ENCODE results near the gene MACIR. TPM values are rescaled to one million over a fixed set of nuclear protein-coding genes. Genes with fewer than 3 reads are reported as not detected.

Gene MACIR
- total RNA-seq, 3 donors from 2014 or later = 30.3 to 72.5 (median 67.9) TPM

GRCh38 chr5:103280967-103281366, 22.4 kb downstream of the MACIR start:
- no peaks in the 10 kb centered on the region for H3K9me3 ChIP-seq
- no peak for ATAC-seq
- no peaks in the 10 kb centered on the region for H3K4me1 ChIP-seq (ENCODE audit: low read depth)
- H3K36me3 ChIP-seq (ENCODE audit: low read depth) = no peaks in the 10 kb centered on the region
- intact Hi-C loops (cut with DNase I, micrococcal nuclease) = no loop called here
- H3K4me3 ChIP-seq = no peak overlapping the region
- no peak for DNase-seq
- TF ChIP-seq CTCF (IDR thresholded peaks at IDR 0.05) = no peak

- no peaks in the 10 kb centered on the region for H3K9me3 ChIP-seq
- intact Hi-C loops (cut with DNase I, micrococcal nuclease) = no loop called here
Observed at GRCh38 chr5:103283120-103283519, 24.6 kb downstream of the MACIR start.

DNA sequence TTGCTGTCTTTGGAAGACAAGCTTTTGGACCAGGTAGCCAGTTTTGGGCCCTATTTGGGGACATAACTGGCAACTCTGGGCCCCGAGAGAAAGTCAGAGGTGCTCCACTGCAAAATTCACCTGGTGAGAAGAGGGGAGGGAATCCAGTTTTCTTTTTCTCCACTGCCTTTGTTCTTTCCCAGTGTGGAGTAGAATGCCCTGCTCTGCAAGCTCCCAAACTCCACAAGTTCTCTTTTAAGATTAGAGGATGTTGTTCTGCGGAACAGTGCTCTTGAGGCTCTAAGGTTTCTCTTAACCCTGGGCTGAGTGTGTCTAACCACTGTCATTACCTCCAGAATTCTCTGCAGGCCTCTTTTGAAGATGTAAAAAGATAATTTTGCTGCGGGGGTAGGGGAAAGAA, 25.3 kb downstream of the MACIR start:
- intact Hi-C loops (cut with DNase I, micrococcal nuclease) = no loop called here
- TF ChIP-seq CTCF (IDR thresholded peaks at IDR 0.05) = no peak
- no peaks in the 10 kb centered on the region for H3K4me1 ChIP-seq (ENCODE audit: low read depth)
- H3K4me3 ChIP-seq = no peak overlapping the region
- ATAC-seq (no peak), DNase-seq (no peak)
- H3K9me3 ChIP-seq = no peaks in the 10 kb centered on the region
- no peaks in the 10 kb centered on the region for H3K36me3 ChIP-seq (ENCODE audit: low read depth)

More at GRCh38 chr5:103283120-103283519, 24.6 kb downstream of the MACIR start:
- ATAC-seq (no peak), DNase-seq (no peak)
- Histone ChIP-seq H3K4me3 (no peak overlapping the region), H3K36me3 (ENCODE audit: low read depth) (no peaks in the 10 kb centered on the region), H3K4me1 (ENCODE audit: low read depth) (no peaks in the 10 kb centered on the region)
- no peak for TF ChIP-seq CTCF (IDR thresholded peaks at IDR 0.05)

GRCh38 chr5:103286622-103287021, 28.1 kb downstream of the MACIR start:
- TF ChIP-seq CTCF (IDR thresholded peaks at IDR 0.05) = no peak
- intact Hi-C loops (cut with DNase I, micrococcal nuclease) = no loop called here
- no peak for DNase-seq
- no peaks in the 10 kb centered on the region for H3K36me3 ChIP-seq (ENCODE audit: low read depth)
- no peaks in the 10 kb centered on the region for H3K9me3 ChIP-seq
- H3K4me3 ChIP-seq = no peak overlapping the region
- no peak for ATAC-seq
- H3K4me1 ChIP-seq (ENCODE audit: low read depth) = no peaks in the 10 kb centered on the region

DNA sequence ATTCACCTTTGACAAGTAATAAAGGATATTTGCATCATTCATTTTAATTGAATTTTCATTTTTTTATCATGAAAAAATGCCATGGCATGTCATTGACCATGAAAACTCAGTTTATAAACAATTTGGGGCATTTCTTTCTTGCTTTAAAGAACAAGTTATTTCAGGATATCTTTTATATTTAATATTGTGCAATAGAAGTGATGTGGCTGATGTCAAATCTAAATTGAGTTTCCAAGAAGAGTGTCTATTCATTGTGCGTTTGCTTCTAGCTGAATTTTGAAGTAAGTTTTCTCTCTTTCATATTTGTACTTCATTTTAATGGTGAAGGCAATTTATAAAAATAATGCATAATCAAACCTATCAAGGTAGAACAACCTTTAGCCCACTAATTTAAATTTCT, 30.5 kb downstream of the MACIR start:
- intact Hi-C loops (cut with DNase I, micrococcal nuclease) = no loop called here
- no peak for ATAC-seq
- H3K4me1 ChIP-seq (ENCODE audit: low read depth) = no peaks in the 10 kb centered on the region

More for the DNA sequence above, 30.5 kb downstream of the MACIR start:
- no peak for DNase-seq
- Histone ChIP-seq H3K9me3 (no peaks in the 10 kb centered on the region), H3K36me3 (ENCODE audit: low read depth) (no peaks in the 10 kb centered on the region), H3K4me3 (no peak overlapping the region)
- TF ChIP-seq CTCF (IDR thresholded peaks at IDR 0.05) = no peak
